ENCODE results near the gene RELN.

RELN gene

GRCh38 chr7:103446049-103446520 is 543.4 kb downstream of the RELN start, which contains the start of gene SLC26A5:
SLC26A5 (minus strand) TSS chr7:103446207; CDS start chr7:103421514, 24,693 bp downstream.
- no peak for DNase-seq

- no peak for DNase-seq
Measured at GRCh38 chr7:103445228-103446048, 544.0 kb downstream of the RELN start.

- DNase-seq, result no peak
Measured at GRCh38 chr7:103439661-103440060, 549.8 kb downstream of the RELN start.

- DNase-seq, result no peak
Measured at GRCh38 chr7:103437623-103438022, 551.8 kb downstream of the RELN start.

- no peak for DNase-seq
Measured at GRCh38 chr7:103432712-103433111, 556.7 kb downstream of the RELN start.

GRCh38 chr7:103425177-103425576 is 564.3 kb downstream of the RELN start:
- no peak for DNase-seq

- no peak for DNase-seq
Measured at GRCh38 chr7:103423467-103424179, 565.8 kb downstream of the RELN start.

Measured in fibroblast of upper back skin (primary cell).